GM18870 (cell line): ENCODE data around the gene PTCH1.

Source experiments
- ATAC-seq: cut with Tn5 transposase; IDR thresholded peaks from one replicate; pipeline ENCODE4 v1.9.1; 2021; ENCODE audit warnings: moderate library complexity; ENCODE audit not compliant: unreplicated experiment

Gene PTCH1

GRCh38 chr9:95512709-95513095 is 4.1 kb downstream of the PTCH1 start:
- ATAC-seq: no peak

- ATAC-seq: no peak
These were observed 4.6 kb downstream of the PTCH1 start for GRCh38 chr9:95511952-95512708.

- no peak for ATAC-seq
These were observed 5.2 kb downstream of the PTCH1 start for GRCh38 chr9:95511616-95511931.

GRCh38 chr9:95510709-95511615 is 5.8 kb downstream of the PTCH1 start:
- ATAC-seq: peak; percentile 29

GRCh38 chr9:95509851-95510708 is 6.7 kb downstream of the PTCH1 start:
- ATAC-seq: no peak

GRCh38 chr9:95508968-95509850 is 7.6 kb downstream of the PTCH1 start:
- peak; percentile 54 for ATAC-seq

- no peak for ATAC-seq
These were observed 8.4 kb downstream of the PTCH1 start for GRCh38 chr9:95508242-95508967.

- no peak for ATAC-seq
These were observed 9.1 kb downstream of the PTCH1 start for GRCh38 chr9:95507464-95508241.

GRCh38 chr9:95506678-95507463 is 9.9 kb downstream of the PTCH1 start:
- no peak for ATAC-seq

- no peak for ATAC-seq
These were observed 10.4 kb downstream of the PTCH1 start for GRCh38 chr9:95506428-95506677.

GRCh38 chr9:95505717-95506427 is 10.9 kb downstream of the PTCH1 start:
- ATAC-seq: no peak

GRCh38 chr9:95505072-95505716 is 11.6 kb downstream of the PTCH1 start:
- no peak for ATAC-seq

GRCh38 chr9:95504053-95504963 is 12.5 kb downstream of the PTCH1 start:
- ATAC-seq: no peak

GRCh38 chr9:95503369-95503768 is 13.4 kb downstream of the PTCH1 start:
- no peak for ATAC-seq

- no peak for ATAC-seq
These were observed 14.5 kb downstream of the PTCH1 start for GRCh38 chr9:95502248-95502647.

- no peak for ATAC-seq
These were observed 16.9 kb downstream of the PTCH1 start for GRCh38 chr9:95499847-95500246.
